ENCODE measurements around the gene TTLL8.

TTLL8 gene

DNA sequence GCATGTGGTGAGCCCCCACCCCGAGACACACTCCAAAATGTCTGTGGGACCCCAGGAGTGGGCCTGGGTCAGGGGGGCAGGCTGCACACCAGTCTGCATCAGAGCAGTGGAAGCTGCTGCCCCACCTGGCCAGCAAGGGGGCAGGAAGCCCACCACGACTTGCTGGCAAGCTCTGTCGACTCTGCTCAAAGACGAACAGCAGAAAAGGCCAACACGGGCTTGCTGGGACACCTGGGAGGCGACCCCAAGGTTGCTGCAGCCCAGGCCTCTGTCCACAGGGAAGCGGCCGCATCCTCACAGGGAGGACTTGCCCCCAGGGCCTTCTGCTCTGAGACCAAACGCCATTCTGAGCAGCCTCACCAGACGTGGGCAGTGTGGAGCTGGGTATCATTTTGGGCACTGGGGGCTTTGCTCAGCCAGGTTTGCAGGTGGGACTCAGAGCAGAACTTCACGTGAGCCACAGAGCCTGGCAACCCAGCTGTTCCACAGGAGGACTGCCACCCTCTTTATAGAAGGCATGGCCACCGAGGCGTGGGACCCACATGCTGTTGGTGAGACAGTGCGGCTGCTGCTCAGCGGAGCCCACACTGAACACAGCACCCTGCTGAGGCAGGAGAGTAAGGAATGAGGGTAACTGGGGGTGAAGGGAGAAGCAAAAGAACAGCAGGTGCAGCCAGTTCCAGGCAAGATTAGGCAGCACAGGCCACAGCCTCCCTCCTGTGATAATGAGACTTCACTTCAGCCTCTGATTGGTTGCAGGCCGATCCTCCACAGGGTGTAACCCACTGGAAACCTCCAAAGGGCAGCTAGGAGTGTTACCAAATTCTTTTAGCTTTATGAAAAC lies 56.5 kb downstream of the TTLL8 start:
- Histone ChIP-seq H3K4me3 (IDR thresholded peaks at IDR 0.05; ENCODE audit: insufficient read depth, low read depth, low read length) (no peak overlapping the region), H3K79me2 (ENCODE audit: insufficient read depth, low read depth) (no peaks in the 10 kb centered on the region), H2AFZ (ENCODE audit: low read depth) (no peak overlapping the region), H3K4me2 (no peak overlapping the region), H3K4me1 (ENCODE audit: low read depth, poor library complexity, severe bottlenecking) (no peaks in the 10 kb centered on the region), H3K9ac (no peak overlapping the region), H3K36me3 (ENCODE audit: insufficient read depth) (no peaks in the 10 kb centered on the region), H3K27ac (no peak overlapping the region), H4K20me1 (ENCODE audit: insufficient read depth) (no peaks in the 10 kb centered on the region), H3K27me3 (ENCODE audit: insufficient read depth, low read depth) (no peaks in the 10 kb centered on the region)
- TF ChIP-seq, protein P1, sequence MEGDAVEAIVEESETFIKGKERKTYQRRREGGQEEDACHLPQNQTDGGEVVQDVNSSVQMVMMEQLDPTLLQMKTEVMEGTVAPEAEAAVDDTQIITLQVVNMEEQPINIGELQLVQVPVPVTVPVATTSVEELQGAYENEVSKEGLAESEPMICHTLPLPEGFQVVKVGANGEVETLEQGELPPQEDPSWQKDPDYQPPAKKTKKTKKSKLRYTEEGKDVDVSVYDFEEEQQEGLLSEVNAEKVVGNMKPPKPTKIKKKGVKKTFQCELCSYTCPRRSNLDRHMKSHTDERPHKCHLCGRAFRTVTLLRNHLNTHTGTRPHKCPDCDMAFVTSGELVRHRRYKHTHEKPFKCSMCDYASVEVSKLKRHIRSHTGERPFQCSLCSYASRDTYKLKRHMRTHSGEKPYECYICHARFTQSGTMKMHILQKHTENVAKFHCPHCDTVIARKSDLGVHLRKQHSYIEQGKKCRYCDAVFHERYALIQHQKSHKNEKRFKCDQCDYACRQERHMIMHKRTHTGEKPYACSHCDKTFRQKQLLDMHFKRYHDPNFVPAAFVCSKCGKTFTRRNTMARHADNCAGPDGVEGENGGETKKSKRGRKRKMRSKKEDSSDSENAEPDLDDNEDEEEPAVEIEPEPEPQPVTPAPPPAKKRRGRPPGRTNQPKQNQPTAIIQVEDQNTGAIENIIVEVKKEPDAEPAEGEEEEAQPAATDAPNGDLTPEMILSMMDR (conservative IDR thresholded peaks at IDR 0.05; ENCODE audit: low read depth, low read length) = no peak

DNA sequence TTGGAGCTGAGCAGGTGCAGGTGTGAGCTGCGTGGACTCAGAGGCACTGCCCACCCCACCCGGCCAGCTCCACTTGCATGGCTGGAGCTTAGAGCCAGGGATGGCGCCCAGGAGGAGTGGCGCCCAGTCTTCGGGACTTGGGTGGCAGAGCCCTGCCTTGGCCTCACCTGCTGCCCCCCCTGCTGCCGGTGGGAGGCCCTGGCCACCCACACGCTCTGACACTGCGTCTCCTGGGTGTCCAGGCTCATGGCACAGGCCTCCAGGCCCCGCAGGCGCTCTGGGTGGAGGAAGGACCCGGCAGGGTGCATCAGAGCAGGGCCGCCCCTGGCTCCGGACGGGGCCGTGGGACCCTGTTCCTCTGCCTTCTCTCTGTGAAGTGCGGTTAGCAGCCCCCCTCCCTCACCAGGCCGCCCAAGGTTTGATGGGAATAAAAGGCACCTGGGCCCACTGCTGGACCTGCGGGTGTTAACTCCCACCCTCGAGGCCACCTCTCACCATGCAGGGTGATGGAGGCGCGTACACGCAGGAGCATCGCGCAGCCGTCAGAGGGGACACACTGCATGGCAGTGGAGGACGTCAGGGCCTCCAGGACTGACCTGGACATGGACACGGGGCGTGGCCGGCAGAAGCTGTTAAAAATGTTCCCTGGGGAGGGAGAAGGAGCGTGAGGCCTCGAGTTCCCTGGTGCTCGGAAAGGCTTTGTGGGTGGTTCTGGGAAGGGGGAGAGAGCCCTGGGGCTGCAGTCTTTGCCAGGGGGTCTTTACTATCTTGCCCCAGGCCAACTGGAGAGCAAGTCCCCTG lies 57.3 kb downstream of the TTLL8 start:
- Histone ChIP-seq H3K4me2 (no peak overlapping the region), H3K27me3 (ENCODE audit: insufficient read depth, low read depth) (no peaks in the 10 kb centered on the region), H4K20me1 (ENCODE audit: insufficient read depth) (no peaks in the 10 kb centered on the region), H3K36me3 (ENCODE audit: insufficient read depth) (no peaks in the 10 kb centered on the region), H3K4me1 (ENCODE audit: low read depth, poor library complexity, severe bottlenecking) (no peaks in the 10 kb centered on the region), H3K27ac (no peak overlapping the region), H2AFZ (ENCODE audit: low read depth) (no peak overlapping the region), H3K79me2 (ENCODE audit: insufficient read depth, low read depth) (no peaks in the 10 kb centered on the region), H3K4me3 (IDR thresholded peaks at IDR 0.05; ENCODE audit: insufficient read depth, low read depth, low read length) (no peak overlapping the region), H3K9ac (no peak overlapping the region)
- TF ChIP-seq, protein P1 (conservative IDR thresholded peaks at IDR 0.05; ENCODE audit: low read depth, low read length) = no peak

DNA sequence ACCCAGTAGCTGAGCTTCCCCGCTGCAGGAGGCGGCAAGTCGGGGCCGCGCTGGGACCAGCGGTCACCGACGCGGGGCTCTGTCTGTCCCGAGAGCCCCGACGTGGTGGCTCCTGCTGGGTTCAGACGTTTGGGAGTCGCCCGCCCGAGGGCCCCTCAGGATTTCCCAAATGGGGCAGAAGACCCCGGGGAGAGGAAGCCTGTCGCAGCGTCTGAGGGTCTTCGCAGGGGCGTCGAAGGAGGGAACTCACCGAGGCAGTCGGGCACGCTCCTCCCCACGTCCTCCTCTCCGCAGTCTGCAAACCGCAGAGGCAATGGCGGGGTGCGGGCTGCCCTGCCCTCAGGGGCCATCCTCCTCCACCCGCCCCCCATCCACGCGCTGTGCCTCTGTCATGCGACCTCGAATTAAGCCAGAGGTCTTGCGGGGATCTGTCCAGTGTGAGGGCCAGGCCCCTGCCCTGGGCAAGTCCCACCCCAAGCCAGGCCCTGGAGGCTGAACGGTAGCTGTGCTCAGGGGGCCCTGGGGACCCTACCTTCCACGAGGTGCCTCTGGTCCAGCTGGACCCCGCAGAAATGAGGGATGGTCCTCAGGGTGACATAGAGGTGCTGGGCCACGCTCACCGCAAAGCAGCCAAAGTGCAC lies 58.0 kb downstream of the TTLL8 start:
- H3K9ac ChIP-seq = no peak overlapping the region

More for the DNA sequence above, 58.0 kb downstream of the TTLL8 start:
- Histone ChIP-seq H3K79me2 (ENCODE audit: insufficient read depth, low read depth) (no peaks in the 10 kb centered on the region), H2AFZ (ENCODE audit: low read depth) (no peak overlapping the region), H3K4me2 (no peak overlapping the region), H4K20me1 (ENCODE audit: insufficient read depth) (no peaks in the 10 kb centered on the region), H3K4me3 (IDR thresholded peaks at IDR 0.05; ENCODE audit: insufficient read depth, low read depth, low read length) (no peak overlapping the region), H3K4me1 (ENCODE audit: low read depth, poor library complexity, severe bottlenecking) (no peaks in the 10 kb centered on the region), H3K27ac (no peak overlapping the region), H3K27me3 (ENCODE audit: insufficient read depth, low read depth) (no peaks in the 10 kb centered on the region), H3K36me3 (ENCODE audit: insufficient read depth) (no peaks in the 10 kb centered on the region)
- TF ChIP-seq, protein P1 (conservative IDR thresholded peaks at IDR 0.05; ENCODE audit: low read depth, low read length) = no peak
